ENCODE measurements around the gene PDPN. TPM values are rescaled to one million over a fixed set of nuclear protein-coding genes. Genes with fewer than 3 reads are reported as not detected.

Gene PDPN
- total and polyA plus RNA-seq, 9 of the 15 experiments (the other 6 are each of a cell fraction or from before 2014, with no cell fraction given) = 0.11 TPM; not detected in 8

DNA sequence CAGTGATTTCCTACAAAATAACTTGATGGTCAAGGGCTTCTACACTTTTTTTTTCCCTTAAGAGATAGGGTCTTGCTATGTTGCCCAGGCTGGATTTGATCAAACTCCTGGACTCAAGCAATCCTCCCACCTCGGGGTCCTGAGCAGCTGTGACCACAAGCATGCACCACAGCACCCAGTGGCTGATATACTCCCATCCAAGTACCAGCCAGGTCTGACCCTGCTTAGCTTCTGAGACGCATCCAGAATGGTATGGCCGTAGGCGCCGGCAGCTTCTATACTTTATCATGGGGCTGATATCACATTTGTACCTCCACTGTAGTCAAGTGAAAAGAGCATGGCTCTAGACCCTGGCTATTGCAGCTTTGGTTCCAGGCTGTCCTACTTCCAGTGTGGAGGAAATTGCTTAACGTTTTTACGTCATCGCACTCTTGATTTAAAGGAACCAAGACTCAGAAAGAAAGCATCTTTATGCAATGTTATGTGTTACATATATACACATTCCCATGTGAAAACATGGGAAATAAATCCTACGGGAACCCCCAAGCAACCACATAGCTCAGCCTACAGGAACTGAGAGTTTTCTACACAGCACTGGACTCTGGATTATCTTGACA, 39.5 kb downstream of the PDPN start:
- no peak overlapping the region for H3K4me3 ChIP-seq
- H3K9me1 ChIP-seq (ENCODE audit: control insufficient read depth, insufficient read depth, low read length) = no peaks in the 10 kb centered on the region
- intact Hi-C loops (cut with micrococcal nuclease) = no loop called here
- no peak for FAIRE-seq
- H4K20me1 ChIP-seq (replicated peaks; ENCODE audit: control insufficient read depth, insufficient read depth, low read length) = no peaks in the 10 kb centered on the region
- TF ChIP-seq, protein P1, sequence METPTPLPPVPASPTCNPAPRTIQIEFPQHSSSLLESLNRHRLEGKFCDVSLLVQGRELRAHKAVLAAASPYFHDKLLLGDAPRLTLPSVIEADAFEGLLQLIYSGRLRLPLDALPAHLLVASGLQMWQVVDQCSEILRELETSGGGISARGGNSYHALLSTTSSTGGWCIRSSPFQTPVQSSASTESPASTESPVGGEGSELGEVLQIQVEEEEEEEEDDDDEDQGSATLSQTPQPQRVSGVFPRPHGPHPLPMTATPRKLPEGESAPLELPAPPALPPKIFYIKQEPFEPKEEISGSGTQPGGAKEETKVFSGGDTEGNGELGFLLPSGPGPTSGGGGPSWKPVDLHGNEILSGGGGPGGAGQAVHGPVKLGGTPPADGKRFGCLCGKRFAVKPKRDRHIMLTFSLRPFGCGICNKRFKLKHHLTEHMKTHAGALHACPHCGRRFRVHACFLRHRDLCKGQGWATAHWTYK (CRISPR knock-in tag; IDR thresholded peaks at IDR 0.05) = no peak
- TF ChIP-seq TBP (optimal IDR thresholded peaks at IDR 0.05; ENCODE audit: low read depth, low read length) (peak; percentile 27), POLR3A (IDR thresholded peaks at IDR 0.05; ENCODE audit: borderline replicate concordance, extremely low read depth, insufficient read depth, insufficient read length) (peak; percentile 11)
- no peaks in the 10 kb centered on the region for H3K4me1 ChIP-seq (replicated peaks in 1 of 2; ENCODE audit: control insufficient read depth in 2 of 2, insufficient read depth in 2 of 2, low read length in 2 of 2)
- WGBS (ENCODE audit: insufficient coverage, low coverage, missing lambda C conversion rate) = 0% methylated on average over 9 of the region's 9 CpGs
- no peak overlapping the region for H3K4me2 ChIP-seq (ENCODE audit: insufficient read depth, low read length)
- POLR2A ChIA-PET = no interaction called here
- CTCF ChIA-PET (ENCODE audit: low intra/inter-chr PET ratio) = no interaction called here
- in situ Hi-C loops (cut with MboI) = no loop called here
- H3K79me2 ChIP-seq (ENCODE audit: control insufficient read depth, insufficient read depth, low read length) = no peaks in the 10 kb centered on the region
- H3K9me3 ChIP-seq (replicated peaks; ENCODE audit: control insufficient read depth, insufficient read depth, low read depth, low read length) = no peaks in the 10 kb centered on the region
- peaks cover 8 to 36% of the 10 kb centered on the region in 2 experiments; a peak in 4 of 5 replicates for H3K27me3 ChIP-seq (ENCODE audit: control insufficient read depth in 2 of 2, insufficient read depth in 2 of 2, low read length in 2 of 2)
- no peak overlapping the region for H2AFZ ChIP-seq (ENCODE audit: low read depth, low read length)
- no peak for ATAC-seq
- no peak for DNase-seq (ENCODE audit: extremely low read depth in 1 of 4, low spot score in 3 of 4)
- H3K27ac ChIP-seq (ENCODE audit: extremely low read depth, low read depth, low read length) = no peak overlapping the region
- no peaks in the 10 kb centered on the region for H3K36me3 ChIP-seq (ENCODE audit: control insufficient read depth, insufficient read depth, low read length)
- no TSS peak for BruUV-seq (replicated peaks)
- H3K9ac ChIP-seq (ENCODE audit: insufficient read depth in 1 of 2, low read depth in 2 of 2, low read length in 2 of 2) = no peak overlapping the region

DNA sequence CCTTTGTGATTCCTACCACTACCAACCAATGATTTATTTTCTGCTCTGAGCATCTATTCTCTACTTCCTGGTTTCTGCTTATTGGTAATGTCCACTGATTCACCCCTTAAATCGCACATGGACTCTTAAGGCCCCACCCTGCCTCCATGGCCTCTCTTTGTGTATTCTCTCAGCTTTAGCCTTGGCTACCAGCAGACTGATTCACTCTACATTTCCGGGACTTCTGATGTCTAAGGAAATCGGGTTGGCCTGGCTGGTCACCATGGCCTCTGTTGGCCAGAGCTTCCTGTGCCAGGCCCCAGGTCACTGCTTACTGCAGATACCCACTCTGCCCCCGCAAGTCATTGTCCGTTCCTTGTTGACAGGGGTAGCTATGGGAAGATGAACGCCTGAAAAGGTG, 40.9 kb downstream of the PDPN start:
- Histone ChIP-seq H3K27ac (ENCODE audit: extremely low read depth, low read depth, low read length) (no peak overlapping the region), H3K79me2 (ENCODE audit: control insufficient read depth, insufficient read depth, low read length) (no peaks in the 10 kb centered on the region), H3K9me1 (ENCODE audit: control insufficient read depth, insufficient read depth, low read length) (no peaks in the 10 kb centered on the region), H2AFZ (ENCODE audit: low read depth, low read length) (no peak overlapping the region), H3K27me3 (ENCODE audit: control insufficient read depth in 2 of 2, insufficient read depth in 2 of 2, low read length in 2 of 2) (peaks cover 0 to 38% of the 10 kb centered on the region in 2 experiments; a peak in 3 of 5 replicates), H3K4me2 (ENCODE audit: insufficient read depth, low read length) (no peak overlapping the region), H3K4me1 (replicated peaks in 1 of 2; ENCODE audit: control insufficient read depth in 2 of 2, insufficient read depth in 2 of 2, low read length in 2 of 2) (no peaks in the 10 kb centered on the region), H3K9me3 (replicated peaks; ENCODE audit: control insufficient read depth, insufficient read depth, low read depth, low read length) (no peaks in the 10 kb centered on the region), H3K9ac (ENCODE audit: insufficient read depth in 1 of 2, low read depth in 2 of 2, low read length in 2 of 2) (no peak overlapping the region), H3K4me3 (no peak overlapping the region), H3K36me3 (ENCODE audit: control insufficient read depth, insufficient read depth, low read length) (no peaks in the 10 kb centered on the region), H4K20me1 (replicated peaks; ENCODE audit: control insufficient read depth, insufficient read depth, low read length) (no peaks in the 10 kb centered on the region)
- intact Hi-C loops (cut with micrococcal nuclease) = no loop called here
- BruUV-seq (replicated peaks) = no TSS peak
- ChIA-PET CTCF (ENCODE audit: low intra/inter-chr PET ratio) (no interaction called here), POLR2A (no interaction called here)
- no peak for FAIRE-seq
- no peak for DNase-seq (ENCODE audit: extremely low read depth in 1 of 4, low spot score in 3 of 4)
- in situ Hi-C loops (cut with MboI) = no loop called here
- WGBS (ENCODE audit: insufficient coverage, low coverage, missing lambda C conversion rate) = under 1% methylated on average over 6 of the region's 6 CpGs
- no peak for ATAC-seq
- TF ChIP-seq, protein P2, sequence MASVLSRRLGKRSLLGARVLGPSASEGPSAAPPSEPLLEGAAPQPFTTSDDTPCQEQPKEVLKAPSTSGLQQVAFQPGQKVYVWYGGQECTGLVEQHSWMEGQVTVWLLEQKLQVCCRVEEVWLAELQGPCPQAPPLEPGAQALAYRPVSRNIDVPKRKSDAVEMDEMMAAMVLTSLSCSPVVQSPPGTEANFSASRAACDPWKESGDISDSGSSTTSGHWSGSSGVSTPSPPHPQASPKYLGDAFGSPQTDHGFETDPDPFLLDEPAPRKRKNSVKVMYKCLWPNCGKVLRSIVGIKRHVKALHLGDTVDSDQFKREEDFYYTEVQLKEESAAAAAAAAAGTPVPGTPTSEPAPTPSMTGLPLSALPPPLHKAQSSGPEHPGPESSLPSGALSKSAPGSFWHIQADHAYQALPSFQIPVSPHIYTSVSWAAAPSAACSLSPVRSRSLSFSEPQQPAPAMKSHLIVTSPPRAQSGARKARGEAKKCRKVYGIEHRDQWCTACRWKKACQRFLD (CRISPR knock-in tag; IDR thresholded peaks at IDR 0.05) = no peak
- TF ChIP-seq ZNF696 (CRISPR knock-in tag; conservative IDR thresholded peaks at IDR 0.05) (no peak), PHF20 (IDR thresholded peaks at IDR 0.05; ENCODE audit: partially characterized antibody) (no peak), ZNF586 (CRISPR knock-in tag; conservative IDR thresholded peaks at IDR 0.05) (no peak), CBFA2T3 (IDR thresholded peaks at IDR 0.05) (no peak), NCOA2 (IDR thresholded peaks at IDR 0.05; ENCODE audit: partially characterized antibody in 2 of 2) (no peak)
- TF ChIP-seq, protein P3, sequence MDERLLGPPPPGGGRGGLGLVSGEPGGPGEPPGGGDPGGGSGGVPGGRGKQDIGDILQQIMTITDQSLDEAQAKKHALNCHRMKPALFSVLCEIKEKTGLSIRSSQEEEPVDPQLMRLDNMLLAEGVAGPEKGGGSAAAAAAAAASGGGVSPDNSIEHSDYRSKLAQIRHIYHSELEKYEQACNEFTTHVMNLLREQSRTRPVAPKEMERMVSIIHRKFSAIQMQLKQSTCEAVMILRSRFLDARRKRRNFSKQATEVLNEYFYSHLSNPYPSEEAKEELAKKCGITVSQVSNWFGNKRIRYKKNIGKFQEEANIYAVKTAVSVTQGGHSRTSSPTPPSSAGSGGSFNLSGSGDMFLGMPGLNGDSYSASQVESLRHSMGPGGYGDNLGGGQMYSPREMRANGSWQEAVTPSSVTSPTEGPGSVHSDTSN (CRISPR knock-in tag; IDR thresholded peaks at IDR 0.05; ENCODE audit: low read depth) = no peak
- TF ChIP-seq, protein P3 (tag; conservative IDR thresholded peaks at IDR 0.05; ENCODE audit: low read depth) = no peak

Data from K562 (cell line).